Activated naive CD8-positive, alpha-beta T cell treated with anti-CD3 and anti-CD28 coated beads, Interleukin-2, amount 10 ng/mL, durations not matched to agents 7 days and 5 days (primary cell): ENCODE results near the gene GDPD3. TPM values are rescaled to one million over a fixed set of nuclear protein-coding genes. Genes with fewer than 3 reads are reported as not detected.

Experiments used
- ATAC-seq: fragments of 150-1000 bp; cut with Tn5 transposase; one replicate; pipeline ENCODE4 v1.10.0; 2021; ENCODE audit warnings: low read depth, moderate library complexity
- POLR2A ChIA-PET: fragments of 350-600 bp; sonication (Branson Sonifier 250); formaldehyde crosslinking; loops from one replicate; lab custom pipeline; 2021; ENCODE audit warnings: antibody characterized with exemption; lab: Charles Lee
- DNase-seq: peaks from one replicate; pipeline ENCODE4 v3.0.0; 2021
- H3K27ac Mint-ChIP-seq: one replicate; pipeline ENCODE4 v1.8.0; 2022; ENCODE audit warnings: mild to moderate bottlenecking, mixed read lengths
- H3K27me3 Mint-ChIP-seq: one replicate; pipeline ENCODE4 v1.8.0; 2022; ENCODE audit warnings: mild to moderate bottlenecking, moderate library complexity, mixed read lengths
- H3K36me3 Mint-ChIP-seq: one replicate; pipeline ENCODE4 v1.8.0; 2021; ENCODE audit warnings: mild to moderate bottlenecking, mixed read lengths
- H3K4me1 Mint-ChIP-seq: one replicate; pipeline ENCODE4 v1.8.0; 2021; ENCODE audit warnings: mixed read lengths
- H3K4me3 Mint-ChIP-seq: one replicate; pipeline ENCODE4 v1.8.0; 2022; ENCODE audit warnings: mild to moderate bottlenecking, moderate library complexity, mixed read lengths
- H3K9me3 Mint-ChIP-seq: one replicate; pipeline ENCODE4 v1.8.0; 2021; ENCODE audit warnings: mixed read lengths
- total RNA-seq, 2 experiments: library from RNA; stranded (reverse); gene quantifications; one replicate each; pipeline ENCODE4 v1.2.3, GENCODE V29; 2021

GDPD3 gene
- total RNA-seq, 2 experiments from 2014 or later, result 14.3 to 18.6 TPM

- no peak for ATAC-seq
- Mint-ChIP-seq H3K9me3 (no peaks in the 10 kb centered on the region), H3K4me1 (peaks cover 33% of the 10 kb centered on the region), H3K27me3 (no peaks in the 10 kb centered on the region), H3K4me3 (no peak overlapping the region), H3K36me3 (peaks cover 16% of the 10 kb centered on the region), H3K27ac (peak overlapping the region; percentile 51)
- no peak for DNase-seq
- POLR2A ChIA-PET, result interaction anchor here (1.0 to 10.8 kb wide), 6 partner anchors 12 to 96 kb away, joined by 3 to 132 read pairs (median 8); partner anchors contain the start of genes ALDOA and CORO1A
Observed at GRCh38 chr16:30088832-30089624, 24.3 kb downstream of the GDPD3 start.

- no peak for ATAC-seq
- H3K36me3 Mint-ChIP-seq, result peaks cover 16% of the 10 kb centered on the region
- H3K4me3 Mint-ChIP-seq, result no peak overlapping the region
- peak overlapping the region; percentile 48 for H3K27ac Mint-ChIP-seq
- H3K27me3 Mint-ChIP-seq, result no peaks in the 10 kb centered on the region
- peaks cover 32% of the 10 kb centered on the region for H3K4me1 Mint-ChIP-seq
- POLR2A ChIA-PET, result interaction anchor here (1.0 to 10.8 kb wide), 3 partner anchors 12 to 32 kb away, joined by 3 to 102 read pairs (median 8); partner anchors contain the start of gene ALDOA
- no peaks in the 10 kb centered on the region for H3K9me3 Mint-ChIP-seq
- DNase-seq, result no peak
Observed at GRCh38 chr16:30088237-30088831, 25.0 kb downstream of the GDPD3 start.

GRCh38 chr16:30087181-30087898, 26.0 kb downstream of the GDPD3 start:
- Mint-ChIP-seq H3K9me3 (no peaks in the 10 kb centered on the region), H3K4me1 (peaks cover 26% of the 10 kb centered on the region), H3K36me3 (peaks cover 16% of the 10 kb centered on the region), H3K27me3 (no peaks in the 10 kb centered on the region), H3K4me3 (no peak overlapping the region), H3K27ac (peak overlapping the region; percentile 58)
- POLR2A ChIA-PET, result interaction anchor here (0.6 to 10.8 kb wide), 2 partner anchors 21 to 127 kb away, joined by 3 to 102 read pairs; partner anchors contain the start of gene ALDOA
- DNase-seq, result no peak
- no peak for ATAC-seq

- no peak overlapping the region for H3K4me3 Mint-ChIP-seq
- H3K36me3 Mint-ChIP-seq, result peaks cover 21% of the 10 kb centered on the region
- ATAC-seq, result no peak
- no peak overlapping the region for H3K27ac Mint-ChIP-seq
- POLR2A ChIA-PET, result interaction anchor here (10.8 kb wide), 1 partner anchor 21 kb away, joined by 102 read pairs; the partner anchor contains the start of gene ALDOA
- H3K9me3 Mint-ChIP-seq, result no peaks in the 10 kb centered on the region
- no peaks in the 10 kb centered on the region for H3K27me3 Mint-ChIP-seq
- peaks cover 22% of the 10 kb centered on the region for H3K4me1 Mint-ChIP-seq
- no peak for DNase-seq
Observed at GRCh38 chr16:30086291-30087140, 26.8 kb downstream of the GDPD3 start.

GRCh38 chr16:30085820-30086219, 27.5 kb downstream of the GDPD3 start:
- DNase-seq, result no peak
- Mint-ChIP-seq H3K9me3 (no peaks in the 10 kb centered on the region), H3K4me3 (no peak overlapping the region), H3K27ac (no peak overlapping the region), H3K4me1 (peaks cover 22% of the 10 kb centered on the region), H3K36me3 (peaks cover 21% of the 10 kb centered on the region), H3K27me3 (no peaks in the 10 kb centered on the region)
- no peak for ATAC-seq
- POLR2A ChIA-PET, result interaction anchor here (10.8 kb wide), 1 partner anchor 20 kb away, joined by 102 read pairs; the partner anchor contains the start of gene ALDOA

- DNase-seq (no peak), ATAC-seq (no peak)
- no peak overlapping the region for H3K27ac Mint-ChIP-seq
- peaks cover 19% of the 10 kb centered on the region for H3K4me1 Mint-ChIP-seq
- POLR2A ChIA-PET, result interaction anchor here (1.6 kb wide), 1 partner anchor 19 kb away, joined by 5 read pairs; the partner anchor contains the start of gene ALDOA
- no peaks in the 10 kb centered on the region for H3K27me3 Mint-ChIP-seq
- no peak overlapping the region for H3K4me3 Mint-ChIP-seq
- no peaks in the 10 kb centered on the region for H3K9me3 Mint-ChIP-seq
- H3K36me3 Mint-ChIP-seq, result peaks cover 21% of the 10 kb centered on the region
Observed at GRCh38 chr16:30085247-30085646, 28.1 kb downstream of the GDPD3 start.

- Mint-ChIP-seq H3K4me3 (no peak overlapping the region), H3K36me3 (peaks cover 23% of the 10 kb centered on the region), H3K4me1 (peaks cover 16% of the 10 kb centered on the region), H3K9me3 (no peaks in the 10 kb centered on the region), H3K27me3 (no peaks in the 10 kb centered on the region), H3K27ac (no peak overlapping the region)
- POLR2A ChIA-PET, result interaction anchor here (1.6 kb wide), 1 partner anchor 19 kb away, joined by 5 read pairs; the partner anchor contains the start of gene ALDOA
- no peak for ATAC-seq
- no peak for DNase-seq
Observed at GRCh38 chr16:30084816-30085159, 28.5 kb downstream of the GDPD3 start.

- ATAC-seq (no peak), DNase-seq (no peak)
- Mint-ChIP-seq H3K27me3 (no peaks in the 10 kb centered on the region), H3K27ac (peak overlapping the region; percentile 71), H3K9me3 (no peaks in the 10 kb centered on the region), H3K4me1 (peaks cover 11% of the 10 kb centered on the region), H3K4me3 (no peak overlapping the region), H3K36me3 (peaks cover 28% of the 10 kb centered on the region)
- POLR2A ChIA-PET, result interaction anchor here (1.6 kb wide), 1 partner anchor 18 kb away, joined by 5 read pairs; the partner anchor contains the start of gene ALDOA
Observed at GRCh38 chr16:30084096-30084815, 29.1 kb downstream of the GDPD3 start.

GRCh38 chr16:30083216-30084055, 29.9 kb downstream of the GDPD3 start:
- no peak for ATAC-seq
- POLR2A ChIA-PET, result interaction anchor here (1.6 kb wide), 1 partner anchor 18 kb away, joined by 5 read pairs; the partner anchor contains the start of gene ALDOA
- no peak for DNase-seq
- Mint-ChIP-seq H3K4me1 (peaks cover 8% of the 10 kb centered on the region), H3K4me3 (no peak overlapping the region), H3K9me3 (no peaks in the 10 kb centered on the region), H3K27ac (no peak overlapping the region), H3K36me3 (peaks cover 31% of the 10 kb centered on the region), H3K27me3 (no peaks in the 10 kb centered on the region)

- no peaks in the 10 kb centered on the region for H3K27me3 Mint-ChIP-seq
- POLR2A ChIA-PET, result interaction anchor here (0.8 kb wide), 1 partner anchor 65 kb away, joined by 4 read pairs; no protein-coding TSS in a partner anchor
- DNase-seq, result no peak
- H3K4me3 Mint-ChIP-seq, result no peak overlapping the region
- peaks cover 14% of the 10 kb centered on the region for H3K4me1 Mint-ChIP-seq
- no peak for ATAC-seq
- H3K27ac Mint-ChIP-seq, result peak overlapping the region; percentile 39
- peaks cover 37% of the 10 kb centered on the region for H3K36me3 Mint-ChIP-seq
- no peaks in the 10 kb centered on the region for H3K9me3 Mint-ChIP-seq
Observed at GRCh38 chr16:30082545-30083090, 30.7 kb downstream of the GDPD3 start.

- POLR2A ChIA-PET, result interaction anchor here (1.2 to 5.7 kb wide), 2 partner anchors 12 to 14 kb away, joined by 7 to 56 read pairs; partner anchors contain the start of genes ALDOA and TBX6
- Mint-ChIP-seq H3K4me3 (no peak overlapping the region), H3K36me3 (peaks cover 40% of the 10 kb centered on the region), H3K27ac (peak overlapping the region; percentile 30), H3K4me1 (peaks cover 32% of the 10 kb centered on the region), H3K27me3 (no peaks in the 10 kb centered on the region), H3K9me3 (no peaks in the 10 kb centered on the region)
- ATAC-seq (no peak), DNase-seq (no peak)
Observed at GRCh38 chr16:30079480-30079879, 33.9 kb downstream of the GDPD3 start.
